Uterus (tissue), 4 donors: ENCODE measurements around the gene TGIF2. TPM values are rescaled to one million over a fixed set of nuclear protein-coding genes. Genes with fewer than 3 reads are reported as not detected.

Source experiments
- DNase-seq, 2 donors: peaks; one replicate each; pipeline ENCODE4 v3.0.0-alpha.2; 2019 to 2020
- H3K27ac ChIP-seq, 2 donors: fragments of 200-600 bp; sonication (generic); 1 replicate in 1 of 2; 2 replicates in 1 of 2; pipeline ENCODE4 v1.5.1; 2016 to 2018
- H3K27me3 ChIP-seq, 2 donors: fragments of 200-600 bp; sonication (generic); one replicate each; pipeline ENCODE4 v1.5.1; 2018 to 2019; ENCODE audit warnings: control low read depth in 1 of 2
- H3K36me3 ChIP-seq, 2 donors: fragments of 200-600 bp; sonication (generic); one replicate each; pipeline ENCODE4 v1.5.1; 2019; ENCODE audit warnings: control low read depth in 1 of 2
- H3K4me1 ChIP-seq, 2 donors: fragments of 200-600 bp; sonication (generic); one replicate each; pipeline ENCODE4 v1.5.1; 2018 to 2019; ENCODE audit warnings: control low read depth in 1 of 2
- H3K4me3 ChIP-seq, 2 donors: fragments of 200-600 bp; sonication (generic); 1 replicate in 1 of 2; 2 replicates in 1 of 2; pipeline ENCODE4 v1.5.1; 2018 to 2019; ENCODE audit warnings: mild to moderate bottlenecking in 1 of 2
- H3K9me3 ChIP-seq, 2 donors: fragments of 200-600 bp; sonication (generic); one replicate each; pipeline ENCODE4 v1.5.1; 2019; ENCODE audit warnings: control low read depth in 1 of 2
- POLR2A ChIP-seq, 2 donors: fragments of 450-650 bp; IDR thresholded peaks; one replicate each; pipeline ENCODE4 v1.6.1; 2016; ENCODE audit warnings: antibody characterized with exemption in 2 of 2, mild to moderate bottlenecking in 1 of 2, moderate library complexity in 1 of 2
- intact Hi-C: fragments of 100-400 bp; cut with DNase I; formaldehyde crosslinking; loops from one replicate; pipeline ENCODE4 v1.15.1; 2023; ENCODE audit warnings: low total_unique reads
- total RNA-seq, 4 donors: library from RNA; depleted of rRNA in 3 of 4; stranded (reverse); fragments of >200 nt in 3 of 4; gene quantifications; one replicate each; pipeline versions ENCODE4 v1.1.0 to v1.2.4, GENCODE V29; 2014 to 2023
- TF ChIP-seq, protein P1 (sequence below), 4 experiments: fragments of 200-600 bp in 2 of 4; fragments of 450-650 bp in 2 of 4; sonication (generic) in 2 of 4; IDR thresholded peaks; one replicate each; pipeline ENCODE4 v1.5.1; 2016 to 2019; ENCODE audit warnings: antibody characterized with exemption in 4 of 4, mild to moderate bottlenecking in 2 of 4, moderate library complexity in 1 of 4
- donor health status: DM: yes; HTN: yes; CAD: no.

The TGIF2 gene
- total RNA-seq, 4 donors from 2014 or later = 3.3 to 35.7 (median 17.7) TPM

DNA sequence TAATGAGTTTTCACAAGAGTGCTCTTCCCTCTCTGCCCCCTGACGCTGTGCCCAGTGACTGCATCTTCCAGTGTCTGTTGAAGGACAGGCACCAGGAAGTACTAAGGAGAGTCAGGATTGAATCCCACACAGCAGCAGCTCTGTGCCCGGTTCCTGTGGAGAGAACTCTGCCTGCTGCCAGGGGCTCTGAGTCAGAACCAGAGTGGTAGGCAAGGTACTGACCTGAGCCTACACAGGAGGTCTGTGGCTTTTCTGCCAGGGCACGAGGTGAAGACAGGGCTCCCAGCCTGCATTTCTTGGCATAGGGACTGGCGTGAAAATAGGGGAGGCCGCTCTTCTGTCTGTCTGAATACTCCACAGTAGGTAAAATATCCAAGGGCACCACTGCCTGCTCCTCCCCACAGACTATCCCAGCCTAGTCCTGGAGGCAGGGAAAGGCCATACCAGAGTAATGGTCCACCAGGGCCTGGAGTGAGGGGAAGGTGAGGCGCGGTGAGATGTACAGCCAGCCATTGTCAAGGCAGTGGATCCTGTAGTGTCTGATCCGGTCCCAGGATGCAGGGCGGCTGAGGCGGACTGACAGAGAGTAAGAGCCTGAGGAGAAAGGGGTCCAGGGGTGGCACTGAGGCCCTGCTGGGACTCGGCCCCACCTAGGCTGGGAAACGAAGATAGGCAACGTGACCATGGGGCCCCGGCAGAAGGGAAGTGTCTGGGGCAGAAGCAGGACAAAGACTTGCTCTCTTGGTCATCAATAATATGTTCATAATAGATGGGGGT, 41.6 kb downstream of the TGIF2 start:
- H3K36me3 ChIP-seq = no peaks in the 10 kb centered on the region
- H3K27me3 ChIP-seq = no peaks in the 10 kb centered on the region
- H3K27ac ChIP-seq = no peak overlapping the region
- DNase-seq = no peak
- H3K4me1 ChIP-seq = no peaks in the 10 kb centered on the region
- H3K9me3 ChIP-seq = no peaks in the 10 kb centered on the region
- H3K4me3 ChIP-seq = no peak overlapping the region
- TF ChIP-seq, protein P1, sequence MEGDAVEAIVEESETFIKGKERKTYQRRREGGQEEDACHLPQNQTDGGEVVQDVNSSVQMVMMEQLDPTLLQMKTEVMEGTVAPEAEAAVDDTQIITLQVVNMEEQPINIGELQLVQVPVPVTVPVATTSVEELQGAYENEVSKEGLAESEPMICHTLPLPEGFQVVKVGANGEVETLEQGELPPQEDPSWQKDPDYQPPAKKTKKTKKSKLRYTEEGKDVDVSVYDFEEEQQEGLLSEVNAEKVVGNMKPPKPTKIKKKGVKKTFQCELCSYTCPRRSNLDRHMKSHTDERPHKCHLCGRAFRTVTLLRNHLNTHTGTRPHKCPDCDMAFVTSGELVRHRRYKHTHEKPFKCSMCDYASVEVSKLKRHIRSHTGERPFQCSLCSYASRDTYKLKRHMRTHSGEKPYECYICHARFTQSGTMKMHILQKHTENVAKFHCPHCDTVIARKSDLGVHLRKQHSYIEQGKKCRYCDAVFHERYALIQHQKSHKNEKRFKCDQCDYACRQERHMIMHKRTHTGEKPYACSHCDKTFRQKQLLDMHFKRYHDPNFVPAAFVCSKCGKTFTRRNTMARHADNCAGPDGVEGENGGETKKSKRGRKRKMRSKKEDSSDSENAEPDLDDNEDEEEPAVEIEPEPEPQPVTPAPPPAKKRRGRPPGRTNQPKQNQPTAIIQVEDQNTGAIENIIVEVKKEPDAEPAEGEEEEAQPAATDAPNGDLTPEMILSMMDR (IDR thresholded peaks at IDR 0.05) = no peak
- TF ChIP-seq POLR2A (IDR thresholded peaks at IDR 0.05) = no peak
- intact Hi-C loops = loop anchor here (10.0 kb wide), 1 partner anchor 260 kb away; the partner anchor contains the start of gene TLDC2

DNA sequence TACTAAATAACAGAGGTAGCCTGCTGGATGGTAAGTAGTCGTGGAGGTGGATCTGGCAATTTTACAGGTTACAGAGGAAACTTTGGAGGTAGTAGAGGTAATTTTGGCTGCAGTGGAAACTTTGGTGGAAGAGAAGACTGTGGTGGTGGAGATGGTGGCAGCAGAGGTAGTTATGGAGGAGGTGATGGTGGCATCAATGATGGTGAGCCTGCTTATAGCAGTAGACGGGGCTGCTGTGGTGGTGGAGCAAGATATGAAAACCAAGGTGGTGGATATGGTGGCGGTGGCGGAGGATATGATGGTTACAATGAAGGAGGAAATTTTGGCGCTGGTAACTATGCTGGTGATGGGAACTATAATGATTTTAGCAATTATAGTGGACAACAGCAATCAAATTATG, 47.5 kb downstream of the TGIF2 start:
- intact Hi-C loops = no loop called here
- H3K27me3 ChIP-seq = no peaks in the 10 kb centered on the region
- H3K4me1 ChIP-seq = no peaks in the 10 kb centered on the region
- H3K36me3 ChIP-seq = no peaks in the 10 kb centered on the region
- H3K4me3 ChIP-seq = no peak overlapping the region
- TF ChIP-seq, protein P1 (IDR thresholded peaks at IDR 0.05) = no peak
- TF ChIP-seq POLR2A (IDR thresholded peaks at IDR 0.05) = no peak
- H3K9me3 ChIP-seq = no peaks in the 10 kb centered on the region
- DNase-seq = no peak
- no peak overlapping the region for H3K27ac ChIP-seq

DNA sequence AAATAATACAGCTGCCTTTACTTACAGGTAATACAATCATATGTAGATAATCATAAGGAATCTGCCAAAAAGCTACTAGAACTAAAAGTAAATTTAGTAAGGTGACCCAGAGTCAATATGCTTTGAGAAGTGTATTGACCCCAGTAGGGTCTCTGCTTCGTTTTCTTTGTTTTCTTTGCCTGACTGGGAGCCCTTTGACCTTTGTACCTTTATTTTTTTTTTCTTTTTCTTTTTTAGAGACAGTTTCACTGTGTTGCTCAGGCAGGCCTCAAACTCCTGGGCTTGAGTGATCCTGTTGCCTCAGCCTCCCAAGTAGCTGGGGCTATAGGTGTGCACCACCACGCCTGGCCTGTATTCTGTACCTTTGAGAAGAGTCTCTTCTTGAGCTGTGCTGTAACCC, 50.0 kb downstream of the TGIF2 start:
- no peaks in the 10 kb centered on the region for H3K4me1 ChIP-seq
- no peak for DNase-seq
- H3K36me3 ChIP-seq = no peaks in the 10 kb centered on the region
- intact Hi-C loops = no loop called here
- no peak for TF ChIP-seq POLR2A (IDR thresholded peaks at IDR 0.05)
- TF ChIP-seq, protein P1 (IDR thresholded peaks at IDR 0.05) = no peak
- H3K9me3 ChIP-seq = no peaks in the 10 kb centered on the region
- H3K27me3 ChIP-seq = no peaks in the 10 kb centered on the region
- H3K27ac ChIP-seq = no peak overlapping the region
- no peak overlapping the region for H3K4me3 ChIP-seq

DNA sequence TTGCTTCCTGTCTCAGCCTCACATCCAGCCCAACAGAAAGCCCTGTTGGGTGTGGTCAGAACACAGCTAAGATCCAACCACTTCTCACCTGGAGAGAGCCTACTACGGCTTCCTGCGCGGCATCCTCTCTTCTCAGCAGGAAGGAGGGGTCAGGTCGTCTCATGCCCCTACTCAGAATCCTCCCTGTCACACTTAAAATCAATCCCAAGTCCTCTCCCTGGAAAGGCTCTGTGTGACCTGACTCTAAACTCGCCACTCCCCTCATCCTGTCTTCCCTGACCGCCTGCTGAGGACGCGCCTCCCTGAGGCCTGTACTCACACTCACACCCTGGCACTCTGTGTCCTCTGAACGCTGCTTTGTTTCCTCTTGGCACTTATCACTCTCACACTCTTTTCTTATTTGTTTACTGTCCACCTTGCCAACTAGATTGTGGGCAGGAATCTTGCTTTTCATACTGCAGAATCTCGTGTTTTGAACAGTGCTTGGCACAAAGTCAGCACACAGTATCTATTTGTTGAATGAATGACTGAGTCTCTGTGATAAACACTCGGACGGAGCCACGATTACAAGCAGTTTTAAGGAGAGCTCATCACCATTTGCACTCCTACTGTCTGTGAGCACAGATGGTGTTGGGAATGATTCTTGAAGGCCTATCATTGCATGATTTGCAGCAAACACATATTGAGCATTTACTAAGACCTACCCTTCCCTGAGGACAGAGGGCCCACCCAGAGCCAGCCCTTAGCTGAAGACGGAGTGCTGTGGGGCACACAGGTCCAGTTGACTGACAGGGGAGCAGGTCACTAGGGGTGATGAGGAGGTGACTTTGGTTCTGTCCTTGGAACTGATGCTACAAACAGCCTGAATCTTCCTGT, 50.9 kb downstream of the TGIF2 start:
- H3K27me3 ChIP-seq = no peaks in the 10 kb centered on the region
- TF ChIP-seq POLR2A (IDR thresholded peaks at IDR 0.05) = no peak
- TF ChIP-seq, protein P1 (IDR thresholded peaks at IDR 0.05) = no peak
- no peaks in the 10 kb centered on the region for H3K9me3 ChIP-seq
- no peak overlapping the region for H3K27ac ChIP-seq
- DNase-seq = no peak
- intact Hi-C loops = no loop called here
- no peak overlapping the region for H3K4me3 ChIP-seq
- H3K36me3 ChIP-seq = no peaks in the 10 kb centered on the region
- no peaks in the 10 kb centered on the region for H3K4me1 ChIP-seq

DNA sequence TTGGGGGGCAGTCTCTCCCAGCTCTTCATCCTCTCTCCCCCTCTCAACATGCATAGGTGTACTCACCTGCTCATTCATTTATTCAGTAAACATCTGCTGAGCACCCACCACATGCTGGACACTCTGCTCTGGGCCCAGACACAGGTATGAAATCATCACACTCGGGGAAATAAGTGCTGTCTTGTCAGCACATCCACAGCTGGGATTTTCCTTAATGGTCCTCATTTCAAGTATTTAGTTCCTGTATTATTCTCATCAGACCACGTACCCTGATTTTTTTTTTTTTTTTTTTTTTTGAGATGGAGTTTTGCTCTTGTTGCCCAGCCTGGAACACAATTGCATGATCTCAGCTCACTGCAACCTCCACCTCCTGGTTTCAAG, 51.5 kb downstream of the TGIF2 start:
- no peaks in the 10 kb centered on the region for H3K4me1 ChIP-seq
- intact Hi-C loops = no loop called here
- TF ChIP-seq, protein P1 (IDR thresholded peaks at IDR 0.05) = no peak
- TF ChIP-seq POLR2A (IDR thresholded peaks at IDR 0.05) = no peak
- H3K27ac ChIP-seq = no peak overlapping the region
- no peaks in the 10 kb centered on the region for H3K36me3 ChIP-seq
- H3K4me3 ChIP-seq = no peak overlapping the region
- H3K9me3 ChIP-seq = no peaks in the 10 kb centered on the region
- DNase-seq = no peak
- H3K27me3 ChIP-seq = no peaks in the 10 kb centered on the region
